Choroid plexus epithelial cell (primary cell): ENCODE results near the gene CHRND.

Source experiments
- DNase-seq: peaks from one replicate; pipeline ENCODE4 v3.0.0-alpha.2; 2010; ENCODE audit warnings: low read depth
- H3K4me3 ChIP-seq: 2 replicates; pipeline ENCODE4 v1.5.1; 2011; ENCODE audit warnings: low read depth, mild to moderate bottlenecking, control low read depth, low read length, moderate library complexity
- TF ChIP-seq, protein P1 (sequence below): conservative IDR thresholded peaks from 2 replicates; pipeline ENCODE4 v1.5.1; 2011; ENCODE audit warnings: low read depth, mild to moderate bottlenecking, control low read depth, inconsistent platforms, low read length, moderate library complexity

The CHRND gene

DNA sequence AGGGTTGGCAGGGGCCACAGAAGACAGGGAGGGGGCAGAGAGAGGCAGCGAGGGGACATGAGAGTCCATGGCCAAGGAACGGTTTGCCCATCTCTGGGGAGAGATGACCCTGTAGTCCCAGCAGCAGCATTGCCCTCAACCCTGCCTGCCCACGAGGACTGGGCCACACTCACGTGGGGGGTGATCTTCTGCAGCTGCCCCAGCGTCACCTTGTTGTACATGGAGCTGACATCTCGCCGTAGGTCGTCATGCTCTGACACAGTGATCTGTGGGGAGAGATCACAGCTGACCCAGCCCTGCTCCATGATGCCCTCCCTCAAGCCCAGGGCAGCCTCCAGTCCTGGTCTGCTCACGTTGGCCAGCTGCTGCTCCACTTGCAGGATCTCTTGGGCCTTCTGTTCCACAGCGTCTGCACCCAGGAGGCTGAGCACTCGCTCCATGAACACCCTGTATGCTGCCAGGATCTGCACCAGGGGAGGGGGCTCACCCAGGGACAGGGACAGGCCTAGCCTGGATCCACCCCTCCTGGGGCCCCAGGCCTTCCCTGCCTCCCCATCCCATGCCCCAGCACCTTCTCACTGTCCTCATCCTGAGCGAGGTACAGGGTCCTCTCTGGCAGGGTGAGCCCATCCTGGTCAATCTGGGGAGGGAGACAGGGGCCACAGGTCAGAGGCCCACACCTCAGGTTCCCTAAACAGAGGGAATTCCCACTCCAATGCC is 41.2 kb upstream of the CHRND start:
- TF ChIP-seq, protein P1, sequence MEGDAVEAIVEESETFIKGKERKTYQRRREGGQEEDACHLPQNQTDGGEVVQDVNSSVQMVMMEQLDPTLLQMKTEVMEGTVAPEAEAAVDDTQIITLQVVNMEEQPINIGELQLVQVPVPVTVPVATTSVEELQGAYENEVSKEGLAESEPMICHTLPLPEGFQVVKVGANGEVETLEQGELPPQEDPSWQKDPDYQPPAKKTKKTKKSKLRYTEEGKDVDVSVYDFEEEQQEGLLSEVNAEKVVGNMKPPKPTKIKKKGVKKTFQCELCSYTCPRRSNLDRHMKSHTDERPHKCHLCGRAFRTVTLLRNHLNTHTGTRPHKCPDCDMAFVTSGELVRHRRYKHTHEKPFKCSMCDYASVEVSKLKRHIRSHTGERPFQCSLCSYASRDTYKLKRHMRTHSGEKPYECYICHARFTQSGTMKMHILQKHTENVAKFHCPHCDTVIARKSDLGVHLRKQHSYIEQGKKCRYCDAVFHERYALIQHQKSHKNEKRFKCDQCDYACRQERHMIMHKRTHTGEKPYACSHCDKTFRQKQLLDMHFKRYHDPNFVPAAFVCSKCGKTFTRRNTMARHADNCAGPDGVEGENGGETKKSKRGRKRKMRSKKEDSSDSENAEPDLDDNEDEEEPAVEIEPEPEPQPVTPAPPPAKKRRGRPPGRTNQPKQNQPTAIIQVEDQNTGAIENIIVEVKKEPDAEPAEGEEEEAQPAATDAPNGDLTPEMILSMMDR, result no peak
- DNase-seq, result no peak
- H3K4me3 ChIP-seq, result no peak overlapping the region

DNA sequence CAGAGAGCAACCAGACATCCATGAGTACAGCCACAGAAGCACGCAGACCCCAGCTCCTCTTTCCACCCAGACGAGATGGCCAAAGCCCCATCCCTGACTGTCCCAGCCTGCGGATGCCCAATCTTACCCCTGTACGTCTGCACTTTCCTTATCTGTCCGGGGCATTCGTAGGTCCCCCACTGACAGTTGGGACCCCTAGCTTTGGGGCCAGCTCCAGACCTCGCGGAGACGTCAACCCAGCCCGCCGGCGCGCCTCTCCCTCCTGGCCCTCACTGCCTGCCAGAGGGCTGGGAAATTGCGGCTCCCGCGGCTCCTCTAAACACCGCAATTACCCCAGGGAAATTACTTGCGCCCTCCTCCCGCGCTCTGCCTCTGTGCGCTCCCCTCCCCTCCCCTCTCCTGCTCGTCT is 40.6 kb upstream of the CHRND start:
- DNase-seq, result no peak
- TF ChIP-seq, protein P1, result no peak
- H3K4me3 ChIP-seq, result no peak overlapping the region

DNA sequence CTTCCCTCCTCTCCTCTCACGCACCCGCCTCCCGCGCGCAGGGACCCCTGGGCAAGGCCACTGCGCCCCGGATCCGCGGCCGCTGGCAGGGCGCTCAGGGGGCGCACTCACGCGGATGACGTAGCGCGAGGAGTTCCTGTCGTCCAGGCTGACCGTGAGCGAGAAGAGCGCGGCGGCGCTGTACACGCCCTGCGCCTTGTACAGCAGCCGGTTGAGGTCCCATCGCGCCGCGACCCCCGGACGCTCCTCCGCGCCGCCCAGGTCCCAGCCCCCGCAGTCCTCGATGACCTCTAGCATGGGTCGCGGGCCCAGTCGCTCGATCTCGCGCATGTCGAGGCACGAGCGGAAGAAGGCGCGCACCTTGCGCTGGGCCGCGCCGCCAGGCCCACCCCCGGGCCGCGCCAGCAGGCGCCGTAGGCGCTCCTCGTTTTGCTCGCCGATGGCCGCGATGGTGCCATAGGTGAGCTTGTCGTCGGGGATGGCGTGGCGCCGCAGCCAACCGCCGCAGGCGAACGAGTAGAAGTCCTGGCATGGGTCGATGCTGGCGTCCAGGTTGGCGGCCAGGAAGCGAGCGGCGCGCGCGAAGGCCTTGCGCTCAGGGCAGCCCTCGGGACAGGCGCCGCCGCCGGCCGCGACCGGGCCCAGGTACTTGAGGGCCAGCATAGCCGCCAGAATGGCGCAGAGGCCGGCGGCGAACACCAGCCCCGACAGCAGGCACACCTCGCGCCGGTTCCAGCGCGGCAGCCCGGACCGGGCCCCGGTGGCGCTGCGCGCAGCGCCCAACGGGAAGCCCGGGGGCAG is 40.0 kb upstream of the CHRND start:
- TF ChIP-seq, protein P1, result no peak
- DNase-seq, result no peak
- no peak overlapping the region for H3K4me3 ChIP-seq

DNA sequence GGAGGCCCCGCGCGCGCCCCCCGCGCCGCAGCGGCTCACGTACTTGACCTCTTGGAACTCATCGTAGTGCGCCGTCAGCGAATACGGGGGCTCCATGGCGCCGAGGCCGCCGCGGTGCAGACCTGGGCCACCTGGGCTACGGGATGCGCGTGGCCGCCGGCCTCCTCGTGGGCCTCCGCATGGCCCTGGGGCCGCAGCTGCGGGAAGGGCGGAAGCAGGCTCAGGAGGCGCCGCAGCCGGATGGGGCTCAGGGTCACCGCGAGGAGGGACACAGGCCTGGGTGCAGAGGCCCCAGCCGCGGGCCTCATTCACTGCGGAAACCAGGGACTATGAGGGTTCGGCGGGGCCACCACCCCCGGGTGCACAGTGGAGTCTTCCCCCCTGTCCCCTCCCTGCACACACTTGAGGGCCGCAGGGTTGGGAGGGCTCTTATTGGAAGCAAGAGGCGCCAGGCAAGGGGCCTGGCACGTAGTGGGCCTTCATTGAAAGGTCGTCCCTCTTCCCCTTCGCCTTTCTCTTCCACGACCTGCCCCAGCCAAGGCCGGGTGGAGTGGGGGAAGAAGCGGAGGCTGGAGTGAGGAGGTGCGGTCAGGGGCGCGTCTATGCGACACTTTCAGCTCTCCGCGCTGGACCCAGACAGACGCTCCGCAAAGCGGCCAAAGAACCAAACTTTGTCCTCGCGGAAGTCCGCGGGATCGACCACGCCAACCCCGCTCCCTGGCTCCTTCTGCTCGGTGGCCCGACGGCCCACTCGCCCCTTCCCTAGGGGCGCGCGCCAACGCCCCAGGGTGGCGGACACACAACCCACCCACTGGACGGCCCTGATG is 39.2 kb upstream of the CHRND start:
- no peak overlapping the region for H3K4me3 ChIP-seq
- no peak for DNase-seq
- TF ChIP-seq, protein P1, result no peak

DNA sequence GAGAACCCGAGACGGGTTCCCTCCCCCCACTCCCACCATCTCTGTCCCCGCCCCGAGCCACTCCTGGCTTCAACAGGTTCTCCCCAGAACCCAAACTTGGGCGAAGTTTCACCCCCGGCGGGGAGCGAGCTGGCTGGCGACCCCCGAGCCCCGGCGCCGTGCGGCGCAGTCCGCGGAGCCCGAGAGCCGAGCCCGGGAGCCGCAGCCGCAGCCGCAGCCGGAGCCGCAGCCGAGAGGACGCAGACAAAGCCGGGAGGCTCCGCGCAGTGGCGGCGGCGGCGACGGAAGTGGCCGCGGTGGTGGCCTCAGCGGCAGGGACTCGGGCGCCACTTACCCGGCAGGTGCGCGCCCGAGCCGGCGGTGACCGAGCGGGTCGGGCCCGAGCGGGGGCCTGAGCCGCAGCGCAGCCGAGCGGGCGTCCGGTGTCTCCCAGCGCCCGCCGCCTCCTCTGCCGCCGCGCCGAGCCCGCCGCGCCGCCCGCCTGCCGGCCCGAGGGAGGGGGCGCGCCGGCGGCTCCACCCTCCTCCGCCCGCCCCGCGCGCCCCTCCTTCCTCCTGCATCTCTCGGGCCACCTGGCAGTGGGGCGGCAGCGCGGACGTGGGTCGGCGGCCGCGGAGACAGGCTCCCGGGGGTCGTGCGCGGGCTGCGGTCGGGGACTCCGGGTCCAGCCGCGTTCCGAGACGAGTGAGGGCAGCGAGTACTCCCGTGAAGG is 38.4 kb upstream of the CHRND start, which contains the start of gene ECEL1:
ECEL1 (minus strand) TSS at position 450 of the 712 bp plus-strand sequence. CDS start 1,181 bp downstream, outside the sequence.
- no peak for DNase-seq
- TF ChIP-seq, protein P1, result no peak
- no peak within 1 kb of the TSS for H3K4me3 ChIP-seq

DNA sequence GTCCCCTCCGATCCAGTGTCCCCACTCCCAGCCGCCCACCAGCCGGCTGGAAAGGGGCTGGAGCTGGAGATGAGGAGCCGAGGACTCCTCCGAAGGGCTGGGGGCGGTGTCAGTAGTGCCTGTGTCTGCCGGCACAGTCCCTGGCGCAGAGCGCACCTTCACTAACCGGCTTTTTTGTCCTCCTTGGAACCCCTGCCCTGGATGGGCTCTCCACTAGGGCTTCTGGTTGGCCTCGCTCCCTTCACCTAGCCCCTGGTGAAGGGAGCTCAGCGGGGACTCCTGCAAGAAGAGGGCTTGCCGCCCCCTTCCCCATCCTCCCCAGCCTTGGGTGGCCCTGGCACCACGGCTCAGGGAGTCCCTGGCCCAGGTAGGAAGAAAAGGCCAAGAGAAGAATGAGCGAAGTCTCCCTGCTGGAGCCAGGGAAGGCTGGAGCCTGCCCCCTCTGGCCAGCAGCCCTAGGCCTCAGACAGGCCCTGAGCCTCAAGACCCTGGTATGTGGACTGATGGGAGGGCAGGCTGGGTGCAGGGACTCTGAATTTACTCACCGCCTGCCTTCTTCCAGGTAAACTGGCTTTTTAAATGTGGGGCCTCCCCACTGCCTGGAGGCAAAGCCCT is 37.8 kb upstream of the CHRND start:
- no peak overlapping the region for H3K4me3 ChIP-seq
- TF ChIP-seq, protein P1, result peak; percentile 6
- no peak for DNase-seq
